Measurements from ENCODE around the gene ATF6.
"Not testable (repeated sequence)": the region's sequence is repeated elsewhere in the genome, so short reads cannot be mapped to it uniquely, and the experiment has no call there.

The ATF6 gene

GRCh38 chr1:161725258-161725907 is 40.7 kb upstream of the ATF6 start:
- H3K36me3 ChIP-seq (ENCODE audit: control insufficient read depth in 5 of 5, insufficient read depth in 5 of 5, low read length in 5 of 5); H3K9me3 ChIP-seq (ENCODE audit: control insufficient read depth in 5 of 5, low read length in 5 of 5); H3K27me3 ChIP-seq (ENCODE audit: control insufficient read depth in 5 of 5, insufficient read depth in 4 of 5, low read length in 5 of 5): not testable (repeated sequence)
- Histone ChIP-seq H3K9ac (ENCODE audit: low read length in 5 of 5) (peak overlapping the region in 2 of 5 donors; percentile 57 to 68), H3K4me3 (ENCODE audit: low read depth in 1 of 5, low read length in 5 of 5) (peak overlapping the region; percentile 83 to 92 (median 85)), H3K27ac (ENCODE audit: low read depth, low read length) (peak overlapping the region; percentile 46), H3K4me1 (ENCODE audit: control insufficient read depth in 5 of 5, insufficient read depth in 5 of 5, low read length in 5 of 5) (peaks cover 2 to 28% (median 21%) of the 10 kb centered on the region in 5 donors)

GRCh38 chr1:161725908-161726472 is 40.1 kb upstream of the ATF6 start:
- peaks cover 0 to 8% (median 3%) of the 10 kb centered on the region in 5 donors for H3K27me3 ChIP-seq (ENCODE audit: control insufficient read depth in 5 of 5, insufficient read depth in 4 of 5, low read length in 5 of 5)
- H3K4me3 ChIP-seq (ENCODE audit: low read depth in 1 of 5, low read length in 5 of 5) = peak overlapping the region; percentile 83 to 92 (median 85)
- H3K27ac ChIP-seq (ENCODE audit: low read depth, low read length) = peak overlapping the region; percentile 46
- peak overlapping the region in 3 of 5 donors; percentile 22 to 68 (median 57) for H3K9ac ChIP-seq (ENCODE audit: low read length in 5 of 5)
- no peaks in the 10 kb centered on the region for H3K9me3 ChIP-seq (ENCODE audit: control insufficient read depth in 5 of 5, low read length in 5 of 5)
- no peaks in the 10 kb centered on the region for H3K36me3 ChIP-seq (ENCODE audit: control insufficient read depth in 5 of 5, insufficient read depth in 5 of 5, low read length in 5 of 5)
- peaks cover 2 to 28% (median 21%) of the 10 kb centered on the region in 5 donors for H3K4me1 ChIP-seq (ENCODE audit: control insufficient read depth in 5 of 5, insufficient read depth in 5 of 5, low read length in 5 of 5)

GRCh38 chr1:161726473-161727255 is 39.5 kb upstream of the ATF6 start:
- Histone ChIP-seq H3K9me3 (ENCODE audit: control insufficient read depth in 5 of 5, low read length in 5 of 5) (no peaks in the 10 kb centered on the region), H3K36me3 (ENCODE audit: control insufficient read depth in 5 of 5, insufficient read depth in 5 of 5, low read length in 5 of 5) (no peaks in the 10 kb centered on the region), H3K27me3 (ENCODE audit: control insufficient read depth in 5 of 5, insufficient read depth in 4 of 5, low read length in 5 of 5) (peaks cover 0 to 8% (median 3%) of the 10 kb centered on the region in 5 donors), H3K9ac (ENCODE audit: low read length in 5 of 5) (peak overlapping the region in 3 of 5 donors; percentile 22 to 71 (median 71)), H3K4me3 (ENCODE audit: low read depth in 1 of 5, low read length in 5 of 5) (peak overlapping the region; percentile 83 to 92 (median 85)), H3K4me1 (ENCODE audit: control insufficient read depth in 5 of 5, insufficient read depth in 5 of 5, low read length in 5 of 5) (peaks cover 2 to 28% (median 21%) of the 10 kb centered on the region in 5 donors), H3K27ac (ENCODE audit: low read depth, low read length) (peak overlapping the region; percentile 46)

GRCh38 chr1:161727256-161727924 is 38.7 kb upstream of the ATF6 start:
- Histone ChIP-seq H3K4me1 (ENCODE audit: control insufficient read depth in 5 of 5, insufficient read depth in 5 of 5, low read length in 5 of 5) (peaks cover 2 to 24% (median 21%) of the 10 kb centered on the region in 5 donors), H3K27ac (ENCODE audit: low read depth, low read length) (peak overlapping the region; percentile 67), H3K4me3 (ENCODE audit: low read depth in 1 of 5, low read length in 5 of 5) (peak overlapping the region; percentile 19 to 85 (median 83)), H3K9me3 (ENCODE audit: control insufficient read depth in 5 of 5, low read length in 5 of 5) (no peaks in the 10 kb centered on the region), H3K36me3 (ENCODE audit: control insufficient read depth in 5 of 5, insufficient read depth in 5 of 5, low read length in 5 of 5) (no peaks in the 10 kb centered on the region), H3K9ac (ENCODE audit: low read length in 5 of 5) (peak overlapping the region in 4 of 5 donors; percentile 37 to 71 (median 71)), H3K27me3 (ENCODE audit: control insufficient read depth in 5 of 5, insufficient read depth in 4 of 5, low read length in 5 of 5) (peaks cover 0 to 3% (median 1%) of the 10 kb centered on the region in 5 donors)

- peaks cover 2 to 23% (median 21%) of the 10 kb centered on the region in 5 donors for H3K4me1 ChIP-seq (ENCODE audit: control insufficient read depth in 5 of 5, insufficient read depth in 5 of 5, low read length in 5 of 5)
- no peaks in the 10 kb centered on the region for H3K9me3 ChIP-seq (ENCODE audit: control insufficient read depth in 5 of 5, low read length in 5 of 5)
- H3K36me3 ChIP-seq (ENCODE audit: control insufficient read depth in 5 of 5, insufficient read depth in 5 of 5, low read length in 5 of 5) = no peaks in the 10 kb centered on the region
- peaks cover 0 to 3% (median 0%) of the 10 kb centered on the region in 5 donors for H3K27me3 ChIP-seq (ENCODE audit: control insufficient read depth in 5 of 5, insufficient read depth in 4 of 5, low read length in 5 of 5)
- H3K9ac ChIP-seq (ENCODE audit: low read length in 5 of 5) = no peak overlapping the region
- no peak overlapping the region for H3K27ac ChIP-seq (ENCODE audit: low read depth, low read length)
- H3K4me3 ChIP-seq (ENCODE audit: low read depth in 1 of 5, low read length in 5 of 5) = no peak overlapping the region
These were observed 37.5 kb upstream of the ATF6 start for GRCh38 chr1:161728376-161729226.

- H3K4me1 ChIP-seq (ENCODE audit: control insufficient read depth in 5 of 5, insufficient read depth in 5 of 5, low read length in 5 of 5) = peaks cover 2 to 23% (median 21%) of the 10 kb centered on the region in 5 donors
- no peaks in the 10 kb centered on the region for H3K27me3 ChIP-seq (ENCODE audit: control insufficient read depth in 5 of 5, insufficient read depth in 4 of 5, low read length in 5 of 5)
These were observed 36.0 kb upstream of the ATF6 start for GRCh38 chr1:161730050-161730564.

GRCh38 chr1:161731241-161731640 is 34.9 kb upstream of the ATF6 start:
- no peak overlapping the region for H3K9ac ChIP-seq (ENCODE audit: low read length in 5 of 5)
- H3K27ac ChIP-seq (ENCODE audit: low read depth, low read length) = no peak overlapping the region
- no peaks in the 10 kb centered on the region for H3K9me3 ChIP-seq (ENCODE audit: control insufficient read depth in 5 of 5, low read length in 5 of 5)
- H3K4me1 ChIP-seq (ENCODE audit: control insufficient read depth in 5 of 5, insufficient read depth in 5 of 5, low read length in 5 of 5) = peaks cover 0 to 14% (median 13%) of the 10 kb centered on the region in 5 donors
- H3K27me3 ChIP-seq (ENCODE audit: control insufficient read depth in 5 of 5, insufficient read depth in 4 of 5, low read length in 5 of 5) = peaks cover 0 to 3% (median 0%) of the 10 kb centered on the region in 5 donors
- H3K36me3 ChIP-seq (ENCODE audit: control insufficient read depth in 5 of 5, insufficient read depth in 5 of 5, low read length in 5 of 5) = no peaks in the 10 kb centered on the region
- no peak overlapping the region for H3K4me3 ChIP-seq (ENCODE audit: low read depth in 1 of 5, low read length in 5 of 5)

More at GRCh38 chr1:161730050-161730564, 36.0 kb upstream of the ATF6 start:
- H3K9ac ChIP-seq (ENCODE audit: low read length in 5 of 5) = no peak overlapping the region
- no peak overlapping the region for H3K27ac ChIP-seq (ENCODE audit: low read depth, low read length)
- no peaks in the 10 kb centered on the region for H3K9me3 ChIP-seq (ENCODE audit: control insufficient read depth in 5 of 5, low read length in 5 of 5)
- no peak overlapping the region for H3K4me3 ChIP-seq (ENCODE audit: low read depth in 1 of 5, low read length in 5 of 5)
- no peaks in the 10 kb centered on the region for H3K36me3 ChIP-seq (ENCODE audit: control insufficient read depth in 5 of 5, insufficient read depth in 5 of 5, low read length in 5 of 5)

- Histone ChIP-seq H3K9ac (ENCODE audit: low read length in 5 of 5) (no peak overlapping the region), H3K9me3 (ENCODE audit: control insufficient read depth in 5 of 5, low read length in 5 of 5) (no peaks in the 10 kb centered on the region), H3K4me1 (ENCODE audit: control insufficient read depth in 5 of 5, insufficient read depth in 5 of 5, low read length in 5 of 5) (peaks cover 0 to 9% (median 6%) of the 10 kb centered on the region in 5 donors), H3K36me3 (ENCODE audit: control insufficient read depth in 5 of 5, insufficient read depth in 5 of 5, low read length in 5 of 5) (no peaks in the 10 kb centered on the region), H3K4me3 (ENCODE audit: low read depth in 1 of 5, low read length in 5 of 5) (no peak overlapping the region), H3K27ac (ENCODE audit: low read depth, low read length) (no peak overlapping the region), H3K27me3 (ENCODE audit: control insufficient read depth in 5 of 5, insufficient read depth in 4 of 5, low read length in 5 of 5) (peaks cover 0 to 4% (median 0%) of the 10 kb centered on the region in 5 donors)
These were observed 34.0 kb upstream of the ATF6 start for GRCh38 chr1:161731981-161732718.
